ENCODE measurements around the gene SUSD3. TPM values are rescaled to one million over a fixed set of nuclear protein-coding genes. Genes with fewer than 3 reads are reported as not detected.

Gene SUSD3
- total RNA-seq, 1 donor from 2014 or later, result 2.4 TPM

- no peak overlapping the region for H3K4me3 Mint-ChIP-seq
- DNase-seq (ENCODE audit: low spot score in 2 of 2, unreplicated experiment in 2 of 2), result no peak
- no peaks in the 10 kb centered on the region for H3K27me3 Mint-ChIP-seq (ENCODE audit: low read depth)
- peaks cover 5% of the 10 kb centered on the region for H3K4me1 Mint-ChIP-seq
- no peak overlapping the region for H3K27ac Mint-ChIP-seq
- no peaks in the 10 kb centered on the region for H3K9me3 Mint-ChIP-seq
- peaks cover 4% of the 10 kb centered on the region for H3K36me3 Mint-ChIP-seq
- no peak for TF ChIP-seq CTCF (IDR thresholded peaks at IDR 0.05; ENCODE audit: unreplicated experiment)
Observed at GRCh38 chr9:93024986-93025630, 33.4 kb upstream of the SUSD3 start.

GRCh38 chr9:93025736-93026135, 32.8 kb upstream of the SUSD3 start:
- TF ChIP-seq CTCF (IDR thresholded peaks at IDR 0.05; ENCODE audit: unreplicated experiment), result no peak
- DNase-seq (ENCODE audit: low spot score in 2 of 2, unreplicated experiment in 2 of 2), result no peak
- Mint-ChIP-seq H3K4me1 (peaks cover 5% of the 10 kb centered on the region), H3K9me3 (no peaks in the 10 kb centered on the region), H3K27ac (no peak overlapping the region), H3K27me3 (ENCODE audit: low read depth) (no peaks in the 10 kb centered on the region), H3K4me3 (no peak overlapping the region), H3K36me3 (peaks cover 5% of the 10 kb centered on the region)

GRCh38 chr9:93026640-93027039, 31.9 kb upstream of the SUSD3 start:
- no peak overlapping the region for H3K27ac Mint-ChIP-seq

GRCh38 chr9:93027750-93028149, 30.8 kb upstream of the SUSD3 start:
- no peak for TF ChIP-seq CTCF (IDR thresholded peaks at IDR 0.05; ENCODE audit: unreplicated experiment)

More at GRCh38 chr9:93026640-93027039, 31.9 kb upstream of the SUSD3 start:
- TF ChIP-seq CTCF (IDR thresholded peaks at IDR 0.05; ENCODE audit: unreplicated experiment), result no peak
- Mint-ChIP-seq H3K4me1 (peaks cover 4% of the 10 kb centered on the region), H3K36me3 (peaks cover 7% of the 10 kb centered on the region), H3K27me3 (ENCODE audit: low read depth) (no peaks in the 10 kb centered on the region), H3K4me3 (no peak overlapping the region), H3K9me3 (no peaks in the 10 kb centered on the region)
- no peak for DNase-seq (ENCODE audit: low spot score in 2 of 2, unreplicated experiment in 2 of 2)

GRCh38 chr9:93028448-93029006, 30.0 kb upstream of the SUSD3 start:
- Mint-ChIP-seq H3K36me3 (peaks cover 7% of the 10 kb centered on the region), H3K4me1 (peaks cover 6% of the 10 kb centered on the region), H3K4me3 (no peak overlapping the region), H3K27ac (no peak overlapping the region), H3K27me3 (ENCODE audit: low read depth) (no peaks in the 10 kb centered on the region), H3K9me3 (no peaks in the 10 kb centered on the region)
- DNase-seq (ENCODE audit: low spot score in 2 of 2, unreplicated experiment in 2 of 2), result no peak
- no peak for TF ChIP-seq CTCF (IDR thresholded peaks at IDR 0.05; ENCODE audit: unreplicated experiment)

More at GRCh38 chr9:93027750-93028149, 30.8 kb upstream of the SUSD3 start:
- H3K27ac Mint-ChIP-seq, result no peak overlapping the region
- DNase-seq (ENCODE audit: low spot score in 2 of 2, unreplicated experiment in 2 of 2), result no peak
- H3K27me3 Mint-ChIP-seq (ENCODE audit: low read depth), result no peaks in the 10 kb centered on the region
- H3K36me3 Mint-ChIP-seq, result peaks cover 7% of the 10 kb centered on the region
- peaks cover 4% of the 10 kb centered on the region for H3K4me1 Mint-ChIP-seq
- H3K4me3 Mint-ChIP-seq, result no peak overlapping the region
- no peaks in the 10 kb centered on the region for H3K9me3 Mint-ChIP-seq
